HG02973 (cell line): ENCODE data around the gene PCGF3.
A peak's percentile ranks its signal among the peaks of the same experiment; 100 is the strongest.

Experiments used
- ATAC-seq: cut with Tn5 transposase; IDR thresholded peaks from one replicate; pipeline ENCODE4 v1.9.1; 2021; ENCODE audit warnings: moderate library complexity; ENCODE audit not compliant: unreplicated experiment

PCGF3 gene

GRCh38 chr4:705278-706082, at the start of gene PCGF3:
PCGF3 (plus strand) TSS chr4:705832; CDS start chr4:733681, 27,849 bp downstream.
- peak; percentile 89 for ATAC-seq

GRCh38 chr4:656436-657337, 48.9 kb upstream of the PCGF3 start:
- ATAC-seq = no peak

GRCh38 chr4:657338-657833, 48.2 kb upstream of the PCGF3 start:
- no peak for ATAC-seq

- no peak for ATAC-seq
Observed at GRCh38 chr4:657834-658667, 47.6 kb upstream of the PCGF3 start.

- no peak for ATAC-seq
Observed at GRCh38 chr4:658681-659667, 46.7 kb upstream of the PCGF3 start.

- ATAC-seq = no peak
Observed at GRCh38 chr4:659851-660250, 45.8 kb upstream of the PCGF3 start.

- ATAC-seq = no peak
Observed at GRCh38 chr4:660401-660800, 45.2 kb upstream of the PCGF3 start.

- ATAC-seq = no peak
Observed at GRCh38 chr4:661231-661630, 44.4 kb upstream of the PCGF3 start.

GRCh38 chr4:661881-662761, 43.5 kb upstream of the PCGF3 start:
- ATAC-seq = no peak

- ATAC-seq = no peak
Observed at GRCh38 chr4:663046-663437, 42.6 kb upstream of the PCGF3 start.

- no peak for ATAC-seq
Observed at GRCh38 chr4:663438-664428, 41.9 kb upstream of the PCGF3 start.

- ATAC-seq = no peak
Observed at GRCh38 chr4:664713-665231, 40.9 kb upstream of the PCGF3 start.

GRCh38 chr4:665381-665750, 40.3 kb upstream of the PCGF3 start:
- ATAC-seq = no peak

- no peak for ATAC-seq
Observed at GRCh38 chr4:665751-666435, 39.7 kb upstream of the PCGF3 start.

- no peak for ATAC-seq
Observed at GRCh38 chr4:666436-666810, 39.2 kb upstream of the PCGF3 start.

GRCh38 chr4:666822-667544, 38.6 kb upstream of the PCGF3 start:
- no peak for ATAC-seq
